Hepatocyte (in vitro differentiated cells): Measurements from ENCODE around the gene TRIM63.

Source experiments
- EZH2 ChIP-seq: fragments of 200-600 bp; sonication (generic); IDR thresholded peaks from 2 replicates; pipeline ENCODE4 v1.6.1; 2016; ENCODE audit warnings: antibody characterized with exemption, mild to moderate bottlenecking, borderline replicate concordance
- TF ChIP-seq, protein P1 (sequence below): fragments of 200-600 bp; sonication (generic); IDR thresholded peaks from 2 replicates; pipeline ENCODE4 v1.5.1; 2016; ENCODE audit warnings: antibody characterized with exemption, mild to moderate bottlenecking; ENCODE audit not compliant: poor library complexity

DNA sequence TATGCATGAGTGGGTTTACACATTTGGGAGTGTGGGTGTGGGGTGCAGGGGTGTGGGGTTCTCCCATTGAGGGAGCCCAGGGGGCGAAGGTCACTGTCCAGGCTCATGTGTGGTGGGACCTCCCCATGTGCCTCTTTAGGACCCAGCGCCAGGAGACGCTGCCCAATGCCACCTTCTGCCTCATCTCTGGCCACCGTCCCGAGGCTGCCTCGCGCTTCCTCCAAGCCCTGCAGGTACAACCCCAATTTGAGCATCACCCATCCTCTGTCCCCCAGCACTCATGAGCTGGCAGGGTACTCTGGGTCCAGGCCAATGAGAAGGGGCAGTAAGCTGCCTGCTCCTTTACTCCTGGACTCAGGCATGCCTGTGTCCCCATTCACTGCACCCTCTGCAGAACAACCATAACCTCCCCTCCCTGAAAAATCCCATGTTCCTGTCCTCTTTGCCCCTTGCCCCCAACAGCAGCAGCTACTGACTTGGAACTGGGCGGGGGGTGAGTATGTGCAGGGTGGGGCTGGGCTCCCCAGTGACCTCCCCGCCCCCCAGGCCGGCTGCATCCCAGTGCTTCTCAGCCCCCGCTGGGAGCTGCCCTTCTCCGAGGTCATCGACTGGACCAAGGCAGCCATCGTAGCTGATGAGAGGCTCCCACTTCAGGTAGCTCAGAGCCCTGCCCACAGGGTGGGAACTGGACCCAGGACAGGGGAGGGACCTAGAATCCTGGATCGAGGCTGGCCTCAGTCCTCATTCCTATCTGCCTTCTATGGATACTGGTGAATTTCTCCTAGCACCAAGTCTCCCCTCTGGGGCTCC is 38.2 kb downstream of the TRIM63 start:
- TF ChIP-seq, protein P1, sequence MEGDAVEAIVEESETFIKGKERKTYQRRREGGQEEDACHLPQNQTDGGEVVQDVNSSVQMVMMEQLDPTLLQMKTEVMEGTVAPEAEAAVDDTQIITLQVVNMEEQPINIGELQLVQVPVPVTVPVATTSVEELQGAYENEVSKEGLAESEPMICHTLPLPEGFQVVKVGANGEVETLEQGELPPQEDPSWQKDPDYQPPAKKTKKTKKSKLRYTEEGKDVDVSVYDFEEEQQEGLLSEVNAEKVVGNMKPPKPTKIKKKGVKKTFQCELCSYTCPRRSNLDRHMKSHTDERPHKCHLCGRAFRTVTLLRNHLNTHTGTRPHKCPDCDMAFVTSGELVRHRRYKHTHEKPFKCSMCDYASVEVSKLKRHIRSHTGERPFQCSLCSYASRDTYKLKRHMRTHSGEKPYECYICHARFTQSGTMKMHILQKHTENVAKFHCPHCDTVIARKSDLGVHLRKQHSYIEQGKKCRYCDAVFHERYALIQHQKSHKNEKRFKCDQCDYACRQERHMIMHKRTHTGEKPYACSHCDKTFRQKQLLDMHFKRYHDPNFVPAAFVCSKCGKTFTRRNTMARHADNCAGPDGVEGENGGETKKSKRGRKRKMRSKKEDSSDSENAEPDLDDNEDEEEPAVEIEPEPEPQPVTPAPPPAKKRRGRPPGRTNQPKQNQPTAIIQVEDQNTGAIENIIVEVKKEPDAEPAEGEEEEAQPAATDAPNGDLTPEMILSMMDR: no peak
- TF ChIP-seq EZH2: no peak
